WTC11 (cell line): Measurements from ENCODE around the gene HORMAD1.

Experiments used
- CREM ChIP-seq: sonication (generic); formaldehyde crosslinking; IDR thresholded peaks from 2 replicates; pipeline ENCODE4 v1.8.1; 2022; ENCODE audit warnings: mild to moderate bottlenecking, missing genetic modification reagents, moderate library complexity
- CTCF ChIP-seq: fragments of 200-600 bp; IDR thresholded peaks from 2 replicates; pipeline ENCODE4 v1.8.0; 2022; ENCODE audit warnings: antibody characterized with exemption
- FOXK1 ChIP-seq: sonication (generic); formaldehyde crosslinking; IDR thresholded peaks from 2 replicates; pipeline ENCODE4 v1.8.0; 2022; ENCODE audit warnings: mild to moderate bottlenecking, moderate library complexity, missing genetic modification reagents
- JUN ChIP-seq: sonication (generic); formaldehyde crosslinking; IDR thresholded peaks from 2 replicates; pipeline ENCODE4 v1.8.0; 2023; ENCODE audit warnings: mild to moderate bottlenecking, missing genetic modification reagents
- NR2C2 ChIP-seq: sonication (generic); formaldehyde crosslinking; IDR thresholded peaks from 2 replicates; pipeline ENCODE4 v1.8.0; 2022; ENCODE audit warnings: mild to moderate bottlenecking, missing genetic modification reagents
- PREB ChIP-seq: sonication (generic); formaldehyde crosslinking; IDR thresholded peaks from 2 replicates; pipeline ENCODE4 v1.8.1; 2022; ENCODE audit warnings: mild to moderate bottlenecking, missing genetic modification reagents, moderate library complexity, borderline replicate concordance
- SMAD4 ChIP-seq: sonication (generic); formaldehyde crosslinking; IDR thresholded peaks from 2 replicates; pipeline ENCODE4 v1.8.0; 2022; ENCODE audit warnings: mild to moderate bottlenecking, missing genetic modification reagents

- TF ChIP-seq FOXK1 (CRISPR knock-in tag) (no peak), CREM (CRISPR knock-in tag) (no peak), CTCF (no peak), SMAD4 (CRISPR knock-in tag) (no peak), PREB (CRISPR knock-in tag) (no peak), NR2C2 (no peak), JUN (CRISPR knock-in tag) (no peak)
These were observed 42.3 kb upstream of the HORMAD1 start for GRCh38 chr1:150763018-150763417.
